Forelimb muscle (tissue), 1 donor: ENCODE measurements around the gene CAMKK2. TPM values are rescaled to one million over a fixed set of nuclear protein-coding genes. Genes with fewer than 3 reads are reported as not detected.

ENCODE experiments used
- DNase-seq: peaks from one replicate; pipeline ENCODE4 v3.0.0-alpha.2; 2013; ENCODE audit warnings: low read depth
- polyA plus RNA-seq: library from polyadenylated mRNA; unstranded; fragments of 120-200 nt; gene quantifications from one replicate; pipeline ENCODE4 v1.2.1, GENCODE V29; 2013; ENCODE audit not compliant: insufficient read length

CAMKK2 gene
- polyA plus RNA-seq, 1 donor, result 17.7 TPM

- no peak for DNase-seq
Observed at GRCh38 chr12:121198949-121199348, 97.6 kb downstream of the CAMKK2 start.

GRCh38 chr12:121196902-121197301 lies 99.6 kb downstream of the CAMKK2 start:
- no peak for DNase-seq

GRCh38 chr12:121191151-121191550 lies 105.4 kb downstream of the CAMKK2 start:
- no peak for DNase-seq

GRCh38 chr12:121190523-121191031 lies 105.9 kb downstream of the CAMKK2 start:
- DNase-seq, result no peak

- no peak for DNase-seq
Observed at GRCh38 chr12:121189619-121190155, 106.8 kb downstream of the CAMKK2 start.

- no peak for DNase-seq
Observed at GRCh38 chr12:121189131-121189530, 107.4 kb downstream of the CAMKK2 start.

- no peak for DNase-seq
Observed at GRCh38 chr12:121188227-121188626, 108.3 kb downstream of the CAMKK2 start.

Other genes with a start within 250 kb of the CAMKK2 start
- 1.0 TPM for gene P2RX7, start 163.8 kb downstream of the CAMKK2 start, polyA plus RNA-seq
- gene P2RX4, start 86.6 kb downstream of the CAMKK2 start, polyA plus RNA-seq, result 9.9 TPM
- 117 TPM for gene ANAPC5, start 55.7 kb upstream of the CAMKK2 start, polyA plus RNA-seq
- gene RNF34, start 103.4 kb upstream of the CAMKK2 start, polyA plus RNA-seq, result 30.1 TPM